GM08714 (cell line): ENCODE results near the gene SPACA7.

Experiments used
- H3K4me3 ChIP-seq: fragments of 200-500 bp; sonication (Bioruptor generic); 2 replicates; pipeline ENCODE4 v1.5.1; 2014; ENCODE audit warnings: mild to moderate bottlenecking, low read length, inconsistent platforms
- ZNF274 ChIP-seq: IDR thresholded peaks from 2 replicates; pipeline ENCODE4 v1.6.1; 2012; ENCODE audit warnings: mild to moderate bottlenecking, low read depth, low read length

The SPACA7 gene

DNA sequence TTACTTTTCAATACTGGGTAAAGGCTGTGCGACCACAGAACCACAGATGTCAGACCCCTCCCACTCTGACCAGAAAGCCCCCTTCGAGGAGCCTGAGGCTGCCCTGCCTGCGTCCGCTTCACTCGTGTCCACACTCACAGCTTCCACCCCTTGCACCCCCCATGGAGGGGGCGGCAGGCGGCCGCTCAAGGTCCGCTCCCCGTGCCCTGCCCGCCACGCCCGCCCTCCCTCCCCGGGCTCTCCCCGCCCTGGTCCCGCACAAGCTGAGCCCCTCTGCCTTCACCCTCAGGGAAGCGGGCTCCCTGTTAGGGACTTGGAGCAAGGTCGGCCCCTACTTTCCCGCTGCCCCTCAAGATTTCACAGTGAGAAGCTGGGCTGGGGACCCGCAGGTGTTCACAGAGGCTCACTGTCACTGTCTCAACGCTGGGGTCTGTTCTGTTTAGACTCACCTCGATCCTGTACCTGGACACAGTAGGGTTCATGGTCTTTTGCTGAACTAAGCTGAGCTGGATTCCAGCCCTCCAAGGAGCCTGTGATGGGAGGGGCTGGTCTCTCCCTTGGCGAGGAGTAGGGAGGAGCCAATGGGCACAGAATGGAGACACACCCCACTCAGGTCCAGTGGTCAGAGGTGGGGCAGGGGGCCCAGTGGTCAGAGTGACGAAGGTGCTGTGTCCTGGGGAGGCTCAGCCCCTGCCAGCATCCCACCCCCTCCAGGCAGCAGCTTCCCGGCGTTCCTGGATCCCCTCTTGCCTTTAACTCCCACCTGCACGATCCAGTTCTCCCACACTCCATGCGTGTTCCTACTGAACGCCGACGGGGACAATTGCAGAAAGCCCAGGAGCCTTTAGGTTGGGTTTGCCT, 69.5 kb downstream of the SPACA7 start:
- no peak for TF ChIP-seq ZNF274
- no peak overlapping the region for H3K4me3 ChIP-seq

DNA sequence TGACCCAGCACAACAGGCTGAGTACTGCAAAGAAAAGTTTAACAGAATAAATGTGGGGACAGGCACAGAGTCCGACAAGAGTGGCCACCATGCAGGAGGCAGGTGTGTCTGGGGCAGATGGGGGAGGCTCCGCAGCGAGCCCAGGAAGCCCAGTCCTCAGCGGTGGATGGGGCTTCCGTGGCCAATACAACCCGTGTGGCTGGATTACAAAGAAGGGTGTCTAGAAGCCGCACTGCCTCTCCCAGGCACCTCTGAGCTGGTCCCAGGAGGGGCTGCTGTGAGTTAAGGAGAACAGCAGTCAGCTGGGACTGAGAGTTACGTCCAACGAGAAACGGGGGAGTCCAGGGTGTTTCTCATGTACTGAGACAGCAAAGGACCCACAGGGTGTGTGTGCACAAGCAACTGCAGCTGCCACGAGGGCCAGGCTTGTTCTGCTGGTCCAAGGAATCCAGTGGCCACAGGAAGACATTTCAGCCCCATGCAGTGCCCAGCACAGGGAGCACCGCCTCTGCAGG, 70.2 kb downstream of the SPACA7 start:
- no peak overlapping the region for H3K4me3 ChIP-seq
- no peak for TF ChIP-seq ZNF274

DNA sequence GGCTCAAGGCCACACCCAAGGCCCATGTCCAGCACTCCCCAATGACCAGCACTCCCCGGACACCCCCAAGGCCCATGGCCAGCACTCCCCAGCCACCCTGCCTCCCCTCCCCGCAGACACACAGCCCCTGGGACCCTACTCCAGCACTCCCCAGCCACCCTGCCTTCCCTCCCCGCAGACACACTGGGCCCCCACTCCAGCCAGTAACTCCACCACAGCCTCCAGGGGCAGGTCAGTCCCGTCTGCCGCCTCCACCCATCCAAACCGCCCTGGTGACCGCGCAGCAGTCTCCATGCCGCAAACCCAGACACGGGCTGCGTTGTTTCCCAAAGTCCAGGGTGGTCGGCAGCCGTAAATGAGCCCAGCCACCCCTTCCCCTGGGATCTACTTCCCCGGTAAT, 70.7 kb downstream of the SPACA7 start:
- no peak for TF ChIP-seq ZNF274
- H3K4me3 ChIP-seq = no peak overlapping the region

DNA sequence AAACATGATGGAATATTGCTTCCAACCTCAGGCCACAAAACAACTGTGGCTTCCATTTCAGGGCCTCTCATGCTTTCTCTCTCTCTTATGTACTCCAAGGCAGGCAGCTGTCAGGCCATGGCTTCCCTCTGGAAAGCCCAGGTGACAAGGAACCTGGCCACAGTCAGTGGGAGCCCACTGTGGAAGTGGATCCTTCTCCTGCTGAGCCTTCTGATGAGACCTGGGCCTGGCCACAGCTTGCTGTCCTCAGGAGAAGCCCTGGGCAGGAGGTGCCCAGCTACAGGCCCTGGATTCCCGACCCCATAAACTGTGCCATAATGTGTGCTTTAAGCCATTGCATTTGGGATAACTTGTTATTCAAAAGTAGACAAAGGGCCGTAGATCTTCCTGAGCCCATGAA, 71.2 kb downstream of the SPACA7 start:
- no peak overlapping the region for H3K4me3 ChIP-seq
- no peak for TF ChIP-seq ZNF274

DNA sequence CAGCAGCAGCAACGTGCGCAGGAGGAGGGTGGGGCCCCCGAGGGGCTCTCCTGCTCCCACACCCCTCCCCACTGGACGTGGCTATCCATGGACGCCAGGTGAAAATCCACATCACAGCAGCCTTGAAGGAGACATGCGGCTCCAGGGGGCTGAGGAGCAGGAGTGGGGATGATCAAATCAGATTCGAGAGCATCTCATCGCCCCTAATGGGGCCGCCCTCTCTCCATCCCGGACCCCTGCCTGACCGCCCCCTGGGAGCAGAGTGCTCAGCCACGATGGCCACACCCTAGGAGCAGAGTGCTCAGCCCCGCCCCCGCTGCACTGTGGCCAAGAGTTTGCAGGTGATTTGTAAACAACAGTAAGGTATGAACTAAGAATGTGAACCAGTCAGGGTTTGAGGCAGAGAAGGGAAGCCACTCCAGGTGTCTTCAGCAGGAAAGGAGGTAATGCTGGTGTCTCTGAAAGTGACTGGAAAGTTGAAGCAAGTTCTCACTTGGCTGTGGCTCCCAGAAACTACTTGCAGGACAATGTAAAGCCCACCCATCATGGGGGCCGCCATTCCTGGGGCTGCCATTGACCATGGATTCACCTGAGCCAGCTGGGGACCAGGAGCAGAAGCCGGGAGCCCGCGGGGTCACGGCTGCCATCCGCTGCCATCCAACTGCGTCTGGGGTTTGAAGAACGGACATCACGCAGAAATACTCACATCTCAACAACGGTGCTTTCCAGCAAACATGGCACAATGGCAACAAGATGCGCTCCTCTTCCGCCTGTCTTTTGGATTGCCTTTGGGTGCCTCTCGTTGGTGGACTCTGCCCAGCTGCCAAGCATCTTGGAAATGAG, 71.8 kb downstream of the SPACA7 start:
- no peak overlapping the region for H3K4me3 ChIP-seq
- no peak for TF ChIP-seq ZNF274

DNA sequence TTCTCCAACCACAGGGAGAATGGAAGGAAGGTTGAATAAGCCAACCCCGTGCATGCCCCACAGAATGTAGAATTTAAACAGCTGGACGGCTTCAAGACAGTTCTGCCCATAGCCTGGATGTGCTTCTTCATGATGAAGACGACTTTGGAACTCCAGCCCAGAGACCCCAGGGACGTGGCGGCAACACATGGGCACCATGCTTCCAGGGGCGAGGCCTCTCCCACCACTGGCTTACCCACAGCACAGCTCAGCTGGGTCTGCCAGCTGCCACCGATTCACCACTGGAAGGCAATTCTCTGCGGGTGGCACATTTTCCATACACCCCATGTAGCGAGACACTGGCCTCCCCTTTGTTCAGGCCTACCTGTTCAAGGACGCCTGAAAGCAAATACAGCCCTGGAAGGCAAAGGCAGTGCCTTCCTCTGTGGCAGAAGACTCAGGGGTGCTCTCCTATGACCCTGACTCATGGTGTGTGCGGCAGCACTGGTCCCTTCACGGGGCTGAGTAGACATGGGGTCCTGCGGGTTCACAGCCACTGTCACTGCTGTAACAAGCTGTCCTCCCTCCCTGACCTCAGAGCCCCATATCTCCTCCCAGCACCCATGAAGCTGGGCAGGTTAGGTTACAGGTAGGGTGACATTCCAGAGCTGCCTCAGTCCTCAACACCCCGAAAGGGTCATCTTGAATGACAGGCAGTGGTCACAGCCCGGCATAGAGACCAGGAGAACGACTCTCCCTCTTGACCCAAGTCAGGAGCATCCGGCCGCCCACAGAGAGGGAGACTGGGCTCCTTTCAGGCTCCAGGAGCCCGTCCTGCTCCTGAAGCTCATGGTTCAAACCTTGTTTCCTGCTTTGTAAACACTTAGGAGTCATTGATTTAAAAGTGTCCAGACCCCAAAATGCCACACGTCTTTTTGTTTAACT, 72.7 kb downstream of the SPACA7 start:
- no peak overlapping the region for H3K4me3 ChIP-seq
- TF ChIP-seq ZNF274 = no peak

DNA sequence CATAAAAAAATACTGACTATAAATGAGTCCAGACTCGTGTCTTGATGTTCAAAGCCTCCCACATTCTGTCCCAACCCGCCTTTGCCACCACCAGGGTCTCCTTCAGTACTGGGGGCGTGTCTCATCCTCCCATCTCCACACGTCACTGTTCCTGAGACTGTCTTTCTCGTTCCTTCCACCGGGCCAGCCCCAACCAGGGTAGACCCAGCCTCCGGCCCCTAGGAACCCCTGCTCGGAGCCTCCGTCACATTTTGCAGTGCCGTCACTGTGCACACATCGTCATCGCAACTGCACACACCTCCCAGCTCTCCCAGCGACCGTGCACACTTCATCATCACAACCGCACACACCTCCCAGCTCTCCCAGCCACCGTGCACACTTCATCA, 73.4 kb downstream of the SPACA7 start:
- H3K4me3 ChIP-seq = no peak overlapping the region
- no peak for TF ChIP-seq ZNF274

DNA sequence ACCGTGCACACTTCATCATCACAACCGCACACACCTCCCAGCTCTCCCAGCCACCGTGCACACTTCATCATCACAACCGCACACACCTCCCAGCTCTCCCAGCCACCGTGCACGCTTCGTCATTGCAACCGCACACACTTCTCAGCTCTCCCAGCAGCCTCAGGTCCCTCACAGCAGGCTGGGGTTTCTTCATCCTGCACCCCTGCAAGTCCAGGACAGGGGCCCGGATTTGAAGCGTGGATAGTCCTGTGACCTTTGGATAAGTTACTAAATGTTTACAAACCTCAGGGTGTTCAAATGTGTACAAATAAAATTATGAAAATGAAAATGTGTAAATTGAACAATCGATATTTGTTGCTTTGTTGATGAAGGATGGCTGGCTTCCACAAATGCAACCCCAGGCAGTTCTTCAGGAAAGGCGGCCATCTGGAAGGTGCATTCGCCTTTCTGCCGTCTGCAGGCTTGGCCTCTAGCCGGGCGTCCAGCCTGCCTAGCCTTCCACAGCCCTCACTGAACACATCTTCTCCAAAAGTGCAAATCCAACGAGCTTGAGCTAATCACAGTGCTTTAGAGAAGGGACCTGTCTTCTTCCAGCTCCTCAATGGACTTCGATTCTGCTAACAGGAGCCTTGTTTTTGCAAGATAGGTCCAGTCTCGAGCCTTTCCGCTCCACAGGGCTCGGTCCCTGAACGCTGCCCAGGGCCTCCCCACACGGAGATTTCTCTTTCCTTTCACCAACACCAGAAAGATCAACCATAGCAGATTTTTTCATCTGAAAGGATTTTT, 74.2 kb downstream of the SPACA7 start:
- no peak overlapping the region for H3K4me3 ChIP-seq
- TF ChIP-seq ZNF274 = no peak

DNA sequence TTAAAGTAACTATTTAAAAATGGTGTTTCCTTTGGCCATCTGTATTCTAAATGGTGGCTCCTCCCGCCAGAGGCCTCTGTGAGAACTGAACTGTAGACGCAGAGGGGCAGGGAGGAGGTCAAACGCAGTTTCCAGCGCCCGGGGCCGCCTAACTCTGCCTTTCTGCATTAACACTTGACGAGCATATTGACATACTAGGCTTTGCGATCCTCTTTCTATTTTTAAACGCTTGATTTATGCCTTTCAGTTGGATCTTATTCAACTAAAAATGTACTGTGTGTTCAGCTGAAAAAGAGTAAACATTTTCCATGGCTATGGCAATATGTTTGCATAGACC, 74.7 kb downstream of the SPACA7 start:
- no peak for TF ChIP-seq ZNF274
- H3K4me3 ChIP-seq = no peak overlapping the region

DNA sequence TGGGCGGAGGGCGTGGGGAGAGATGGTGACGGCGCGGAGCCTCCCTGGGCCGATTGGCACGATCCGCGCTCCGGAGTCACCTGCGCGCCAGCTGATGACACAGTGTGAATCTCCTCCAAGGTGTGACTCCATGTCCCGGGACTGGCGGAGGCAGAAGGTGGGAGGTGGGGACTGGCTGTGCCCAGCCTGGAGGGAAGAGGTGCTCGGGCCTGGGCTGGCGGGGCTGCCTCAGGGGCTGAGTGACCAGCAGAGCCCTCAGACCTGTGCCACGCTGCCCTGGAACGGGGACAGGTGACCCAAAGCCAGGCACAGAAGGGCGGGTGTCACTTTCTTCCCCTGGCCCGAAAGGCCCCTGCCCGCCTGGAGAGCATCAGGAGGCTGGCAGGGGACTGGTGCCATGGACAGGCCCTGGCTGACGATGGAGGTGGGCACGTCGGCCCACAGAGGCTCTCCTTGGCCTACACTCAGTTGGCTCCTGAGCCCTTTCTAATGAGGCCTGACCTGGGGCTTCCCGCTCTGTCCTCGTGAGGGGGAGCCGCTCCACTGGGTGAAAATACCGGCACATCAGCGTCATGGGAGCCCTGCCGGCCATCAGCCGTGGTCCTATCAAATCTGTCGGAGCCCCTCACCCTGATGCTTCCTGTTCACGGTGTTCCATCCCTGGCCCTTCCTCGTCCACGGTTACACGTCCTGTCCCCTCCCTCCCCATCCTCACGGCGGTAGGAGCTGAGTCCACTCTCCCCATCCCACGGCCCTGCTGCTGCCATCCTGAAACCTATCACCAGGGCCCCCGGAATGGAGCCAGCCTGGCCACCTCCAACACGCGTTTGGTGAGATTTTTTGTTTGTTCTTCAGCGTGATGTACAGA, 75.6 kb downstream of the SPACA7 start:
- H3K4me3 ChIP-seq = no peak overlapping the region
- no peak for TF ChIP-seq ZNF274

DNA sequence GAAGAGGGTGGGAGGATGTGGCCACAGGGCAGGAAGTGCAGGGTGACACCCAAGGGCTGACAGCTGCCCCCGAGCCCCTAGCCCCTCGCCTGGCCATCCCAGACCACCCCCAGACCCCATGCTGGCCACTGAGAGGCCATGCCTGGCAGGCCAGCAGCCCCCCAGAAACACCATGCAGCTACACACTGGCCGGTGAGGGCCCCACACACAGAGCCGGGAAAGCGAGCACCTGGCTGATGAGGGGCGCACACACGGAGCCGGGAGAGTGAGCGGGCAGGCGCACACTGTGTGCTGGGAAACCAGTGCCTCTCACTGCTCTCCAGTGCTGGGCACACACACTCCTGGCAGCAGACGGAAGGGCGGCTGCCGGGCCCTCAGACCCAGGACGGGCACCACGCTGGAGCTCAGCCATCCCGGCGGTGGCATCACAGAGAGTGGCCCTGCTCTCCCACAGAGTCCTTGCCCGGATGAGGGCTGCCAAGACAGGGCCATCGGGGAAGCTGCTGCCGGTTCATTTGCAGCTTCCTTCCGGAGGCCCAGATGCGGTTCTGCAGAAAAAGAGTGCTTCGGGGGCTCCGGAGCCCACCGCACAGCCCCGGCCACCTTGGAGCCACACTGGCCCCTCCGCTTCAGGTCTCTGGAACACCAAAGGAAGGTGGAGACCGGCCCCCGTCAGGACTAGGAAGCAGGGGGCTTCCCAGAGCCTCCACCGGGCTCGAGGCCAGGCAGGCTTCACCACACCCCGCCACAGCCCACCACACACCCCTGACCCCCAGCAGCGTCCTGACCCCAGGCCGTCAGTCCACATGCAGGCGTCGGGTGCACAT, 76.4 kb downstream of the SPACA7 start:
- no peak overlapping the region for H3K4me3 ChIP-seq
- TF ChIP-seq ZNF274 = no peak

DNA sequence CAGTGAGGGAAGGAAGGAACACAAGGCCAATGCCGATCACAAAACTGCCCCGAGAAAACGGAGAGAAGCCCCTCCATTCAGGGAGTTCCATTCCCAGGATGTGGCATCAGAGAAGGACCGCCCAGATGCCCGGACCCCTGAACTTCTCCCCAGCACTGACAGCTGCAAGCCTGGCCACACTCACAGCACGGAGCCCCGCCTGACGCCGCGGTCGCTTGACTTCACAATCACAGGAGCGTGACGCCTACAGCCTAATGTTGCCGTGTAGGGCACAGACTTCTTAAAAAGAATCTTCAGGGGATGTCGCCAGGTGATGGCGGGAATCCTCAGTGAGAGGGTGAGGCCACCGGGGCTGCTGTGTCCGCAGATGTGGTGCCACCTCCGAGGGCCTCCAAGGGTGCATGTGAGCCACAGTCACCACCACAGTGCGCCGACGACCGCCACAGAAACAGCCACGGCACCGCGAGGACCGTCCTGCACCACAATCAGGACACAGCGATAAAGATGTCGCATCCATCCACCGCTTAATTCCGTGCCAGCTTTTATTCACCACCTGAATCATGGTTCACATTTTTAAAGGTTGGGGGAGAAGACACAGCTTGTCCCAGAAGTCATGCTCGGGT, 77.2 kb downstream of the SPACA7 start:
- no peak for TF ChIP-seq ZNF274
- no peak overlapping the region for H3K4me3 ChIP-seq
